HepG2 (cell line): Measurements from ENCODE around the gene SKIDA1.

Experiments
- ARNT ChIP-seq: fragments of 450-650 bp; IDR thresholded peaks from 2 replicates; pipeline ENCODE4 v1.6.1; 2017
- NBN ChIP-seq: fragments of 450-650 bp; conservative IDR thresholded peaks from 2 replicates; pipeline ENCODE4 v1.6.1; 2017
- RFX3 ChIP-seq: IDR thresholded peaks from 2 replicates; pipeline ENCODE4 v1.6.1; 2016; ENCODE audit warnings: missing biosample characterization, missing genetic modification reagents
- SP2 ChIP-seq: sonication (generic); formaldehyde crosslinking; IDR thresholded peaks from 2 replicates; pipeline ENCODE4 v1.5.1; 2020; ENCODE audit warnings: mild to moderate bottlenecking, missing genetic modification reagents
- TRIM24 ChIP-seq: sonication (generic); formaldehyde crosslinking; IDR thresholded peaks from 2 replicates; pipeline ENCODE4 v1.8.0; 2022; ENCODE audit warnings: mild to moderate bottlenecking, missing genetic modification reagents
- ZNF124 ChIP-seq: sonication (generic); formaldehyde crosslinking; IDR thresholded peaks from 2 replicates; pipeline ENCODE4 v1.4.0; 2020; ENCODE audit warnings: missing genetic modification reagents
- ZNF333 ChIP-seq: sonication (generic); formaldehyde crosslinking; IDR thresholded peaks from 2 replicates; pipeline ENCODE4 v1.4.0; 2020; ENCODE audit warnings: mild to moderate bottlenecking, missing genetic modification reagents, borderline replicate concordance
- ZNF557 ChIP-seq: sonication (generic); formaldehyde crosslinking; IDR thresholded peaks from 2 replicates; pipeline ENCODE4 v1.4.0; 2020; ENCODE audit warnings: missing genetic modification reagents
- ZNF572 ChIP-seq: sonication (generic); formaldehyde crosslinking; IDR thresholded peaks from 2 replicates; pipeline ENCODE4 v1.5.1; 2020; ENCODE audit warnings: mild to moderate bottlenecking, missing genetic modification reagents
- ZNF878 ChIP-seq: sonication (generic); formaldehyde crosslinking; IDR thresholded peaks from 2 replicates; pipeline ENCODE4 v1.8.1; 2023; ENCODE audit warnings: mild to moderate bottlenecking, missing genetic modification reagents, moderate library complexity

DNA sequence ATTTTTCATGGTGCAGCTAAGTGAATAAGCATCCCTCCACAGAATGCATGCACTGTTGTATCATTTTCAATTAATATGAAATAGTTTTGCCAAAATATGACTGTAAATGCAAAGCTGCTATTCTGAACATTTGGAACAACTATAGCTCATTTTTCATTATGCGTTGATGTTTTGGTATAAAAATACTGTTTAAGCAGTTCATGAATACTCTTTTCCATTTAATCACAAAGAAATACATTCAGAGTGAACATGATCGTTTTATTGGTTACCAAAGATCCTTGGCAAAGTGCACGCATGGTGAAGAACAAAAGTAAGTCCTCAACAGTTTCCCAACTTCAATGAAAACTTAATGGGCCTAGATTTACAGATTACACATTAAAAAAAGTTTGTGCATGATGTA is 33.1 kb downstream of the SKIDA1 start:
- TF ChIP-seq NBN, result no peak
- no peak for TF ChIP-seq ZNF878 (CRISPR knock-in tag)
- TF ChIP-seq ZNF333, result no peak
- no peak for TF ChIP-seq ZNF572 (CRISPR knock-in tag)
- TF ChIP-seq ARNT, result no peak
- TF ChIP-seq ZNF124 (CRISPR knock-in tag), result no peak
- no peak for TF ChIP-seq TRIM24 (CRISPR knock-in tag)
- TF ChIP-seq ZNF557 (CRISPR knock-in tag), result no peak
- no peak for TF ChIP-seq SP2 (CRISPR knock-in tag)
- no peak for TF ChIP-seq RFX3 (CRISPR knock-in tag)
